ENCODE data around the gene COL18A1. TPM values are rescaled to one million over a fixed set of nuclear protein-coding genes. Genes with fewer than 3 reads are reported as not detected.
"Not testable (repeated sequence)": the region's sequence is repeated elsewhere in the genome, so short reads cannot be mapped to it uniquely, and the experiment has no call there.

The COL18A1 gene
- total and polyA plus RNA-seq, 2 of the 8 experiments (the other 6 are each of a cell fraction or from before 2014, with no cell fraction given): 145 to 201 TPM

- FAIRE-seq; H3K9me3 ChIP-seq (ENCODE audit: insufficient read depth in 2 of 2, low read depth in 1 of 2, low read length in 1 of 2); H3K4me1 ChIP-seq (replicated peaks in 1 of 4; ENCODE audit: control insufficient read depth in 3 of 4, insufficient read depth in 4 of 4, low read length in 3 of 4); H4K20me1 ChIP-seq (replicated peaks in 1 of 2; ENCODE audit: control insufficient read depth in 1 of 2, insufficient read depth in 2 of 2, low read length in 2 of 2); H4K5ac ChIP-seq (ENCODE audit: insufficient read length, low read depth, low read length); H2BK20ac ChIP-seq (ENCODE audit: low read length); H3K23ac ChIP-seq (ENCODE audit: insufficient read length); H3K79me1 ChIP-seq (ENCODE audit: low read depth, low read length); CTCF ChIA-PET (ENCODE audit: partially characterized antibody); H3K18ac ChIP-seq (ENCODE audit: extremely low read depth, low read length); H2BK120ac ChIP-seq (replicated peaks; ENCODE audit: low read depth, low read length); H2BK5ac ChIP-seq (ENCODE audit: low read depth, low read length); H3K4me2 ChIP-seq (ENCODE audit: insufficient read depth in 1 of 2, low read depth in 2 of 2, low read length in 2 of 2); H3K27me3 ChIP-seq (replicated peaks in 1 of 4; ENCODE audit: control insufficient read depth in 3 of 4, extremely low read depth in 1 of 4, insufficient read depth in 3 of 4, low read length in 3 of 4); H4K91ac ChIP-seq (replicated peaks; ENCODE audit: insufficient read length, low read length); H2AK5ac ChIP-seq (ENCODE audit: low read depth, low read length); H3K9ac ChIP-seq (replicated peaks in 1 of 4; ENCODE audit: extremely low read depth in 1 of 4, low read depth in 3 of 4, low read length in 3 of 4); H2BK15ac ChIP-seq (ENCODE audit: low read length); H2BK12ac ChIP-seq (ENCODE audit: low read depth, low read length); H2AFZ ChIP-seq (ENCODE audit: low read length); H3K4ac ChIP-seq (replicated peaks; ENCODE audit: insufficient read length, low read depth, low read length); DNase-seq (ENCODE audit: low read depth in 1 of 2, low spot score in 2 of 2); H3K4me3 ChIP-seq (ENCODE audit: extremely low read depth in 1 of 4, insufficient read depth in 2 of 4, low read depth in 3 of 4, low read length in 4 of 4); H3K79me2 ChIP-seq (ENCODE audit: control insufficient read depth in 1 of 2, insufficient read depth in 2 of 2, low read length in 2 of 2); H3K14ac ChIP-seq (ENCODE audit: insufficient read length); H3K27ac ChIP-seq (ENCODE audit: low read depth, low read length): not testable (repeated sequence)
- Histone ChIP-seq H4K8ac (ENCODE audit: extremely low read depth, insufficient read depth, low read length) (0 out of 2 replicates have a peak overlapping the region, but pooled peaks have one; percentile 7), H3K23me2 (ENCODE audit: low read depth, low read length) (peaks cover 11% of the 10 kb centered on the region; the same call in 1 of the 2 replicates), H3K36me3 (ENCODE audit: control insufficient read depth in 2 of 4, insufficient read depth in 4 of 4, low read length in 3 of 4) (peaks cover 9 to 50% (median 17%) of the 10 kb centered on the region in 4 experiments), H3K56ac (replicated peaks; ENCODE audit: insufficient read length, low read depth, low read length) (peak overlapping the region; percentile 98)
- TF ChIP-seq POLR2A (IDR thresholded peaks at IDR 0.05; ENCODE audit: control extremely low read depth in 1 of 2, low read depth in 2 of 2, low read length in 2 of 2): 0 out of 3 replicates have a peak, but pooled peaks of 1 of the 2 experiments have one; percentile 21
- 91% methylated on average over 12 of the region's 20 CpGs; no CpG with 5 or more reads in 1 of the 2 experiments for WGBS, 2 experiments (ENCODE audit: extremely low coverage in 1 of 2, insufficient coverage in 1 of 2, insufficient read length in 1 of 2, insufficient replicate concordance in 2 of 2, low coverage in 1 of 2, low lambda C conversion rate in 2 of 2, missing lambda C conversion rate in 1 of 2)
- POLR2A ChIA-PET (ENCODE audit: partially characterized antibody): interaction anchor here (0.6 to 1.8 kb wide), 5 partner anchors 9 to 155 kb away, joined by 3 to 5 read pairs (median 3); no protein-coding TSS in a partner anchor
These were observed 96.4 kb downstream of the COL18A1 start for GRCh38 chr21:45501081-45502005.

Data from H1 (cell line).